Measurements from ENCODE around the gene CBARP. TPM values are rescaled to one million over a fixed set of nuclear protein-coding genes. Genes with fewer than 3 reads are reported as not detected.

Gene CBARP
- total and polyA plus RNA-seq, 2 of the 13 experiments (the other 11 are each of a cell fraction or from before 2014, with no cell fraction given): 1.2 to 1.4 TPM

GRCh38 chr19:1269065-1269477 lies 31.3 kb upstream of the CBARP start, which contains the start of gene CIRBP (continued):
- TF ChIP-seq GFI1 (CRISPR knock-in tag; IDR thresholded peaks at IDR 0.05; ENCODE audit: borderline replicate concordance): peak; percentile 10; the same call in 1 of the 2 replicates
- no peak for TF ChIP-seq ZFAT (CRISPR knock-in tag; conservative IDR thresholded peaks at IDR 0.05)
- no peak for TF ChIP-seq USF2 (IDR thresholded peaks at IDR 0.05; ENCODE audit: low read depth, low read length)
- TF ChIP-seq USF2 (CRISPR knock-in tag; IDR thresholded peaks at IDR 0.05; ENCODE audit: borderline replicate concordance): no peak
- TF ChIP-seq POLR2AphosphoS2 (IDR thresholded peaks at IDR 0.05; ENCODE audit: low read depth, low read length): peak; percentile 97
- TF ChIP-seq ZGPAT (CRISPR knock-in tag; IDR thresholded peaks at IDR 0.05): peak; percentile 29; the same call in 1 of the 2 replicates
- TF ChIP-seq REL (CRISPR knock-in tag; conservative IDR thresholded peaks at IDR 0.05): no peak
- TF ChIP-seq HNF1A (IDR thresholded peaks at IDR 0.05; ENCODE audit: low read depth): no peak
- TF ChIP-seq HNF1A (CRISPR knock-in tag; IDR thresholded peaks at IDR 0.05; ENCODE audit: borderline replicate concordance): no peak
- TF ChIP-seq ETS1 (CRISPR knock-in tag; IDR thresholded peaks at IDR 0.05): peak; percentile 81; the same call in 1 of the 2 replicates
- no peak for TF ChIP-seq ZFP36 (IDR thresholded peaks at IDR 0.05; ENCODE audit: borderline replicate concordance, low read depth, low read length, partially characterized antibody)
- TF ChIP-seq HNRNPL (IDR thresholded peaks at IDR 0.05; ENCODE audit: low read depth, low read length): 0 out of 2 replicates have a peak, but pooled peaks have one; percentile 39
- TF ChIP-seq ZNF205 (CRISPR knock-in tag; IDR thresholded peaks at IDR 0.05): no peak
- TF ChIP-seq ZNF564 (CRISPR knock-in tag; IDR thresholded peaks at IDR 0.05): no peak; the same call in 1 of the 2 replicates
- no peak for TF ChIP-seq IRX3 (CRISPR knock-in tag; IDR thresholded peaks at IDR 0.05; ENCODE audit: borderline replicate concordance, low read depth)
- TF ChIP-seq MTF2 (CRISPR knock-in tag; IDR thresholded peaks at IDR 0.05; ENCODE audit: borderline replicate concordance): no peak
- TF ChIP-seq NFE2L1 (CRISPR knock-in tag; IDR thresholded peaks at IDR 0.05; ENCODE audit: borderline replicate concordance): no peak
- TF ChIP-seq ELF1 (CRISPR knock-in tag; IDR thresholded peaks at IDR 0.05): peak; percentile 48; the same call in 1 of the 2 replicates
- no peak for TF ChIP-seq ATF5 (CRISPR knock-in tag; IDR thresholded peaks at IDR 0.05; ENCODE audit: low read depth)
- TF ChIP-seq ZNF17 (CRISPR knock-in tag; IDR thresholded peaks at IDR 0.05): no peak
- TF ChIP-seq SP4 (CRISPR knock-in tag; IDR thresholded peaks at IDR 0.05): peak; percentile 97
- TF ChIP-seq CBX1 (IDR thresholded peaks at IDR 0.05; ENCODE audit: low read depth): peak; percentile 34
